Stimulated activated effector memory CD8-positive, alpha-beta T cell treated with anti-CD3 and anti-CD28 coated beads, Interleukin-12 subunit alpha, Interleukin-12 subunit beta, amount 100 ng/mL, for 72 hours (primary cell): ENCODE data around the gene NDST1.

Experiments
- ATAC-seq: fragments of 150-1000 bp; cut with Tn5 transposase; 2 replicates; pipeline ENCODE4 v1.10.0; 2021
- DNase-seq, 2 donors: peaks; one replicate each; pipeline ENCODE4 v3.0.0; 2021 to 2022; ENCODE audit warnings: low spot score in 2 of 2
- H3K27ac Mint-ChIP-seq: one replicate; pipeline ENCODE4 v1.8.0; 2022; ENCODE audit warnings: mild to moderate bottlenecking, mixed read lengths
- H3K36me3 Mint-ChIP-seq: one replicate; pipeline ENCODE4 v1.8.0; 2022; ENCODE audit warnings: mild to moderate bottlenecking, mixed read lengths
- H3K4me1 Mint-ChIP-seq: one replicate; pipeline ENCODE4 v1.8.0; 2022; ENCODE audit warnings: mixed read lengths
- H3K4me3 Mint-ChIP-seq: one replicate; pipeline ENCODE4 v1.8.0; 2022; ENCODE audit warnings: mild to moderate bottlenecking, mixed read lengths
- H3K9me3 Mint-ChIP-seq: one replicate; pipeline ENCODE4 v1.8.0; 2022; ENCODE audit warnings: mixed read lengths

NDST1 gene

GRCh38 chr5:150583541-150584225 is 75.8 kb downstream of the NDST1 start:
- Mint-ChIP-seq H3K27ac (no peak overlapping the region), H3K4me3 (no peak overlapping the region)

GRCh38 chr5:150584556-150585335 is 76.8 kb downstream of the NDST1 start:
- no peak overlapping the region for H3K27ac Mint-ChIP-seq
- no peaks in the 10 kb centered on the region for H3K4me1 Mint-ChIP-seq
- ATAC-seq (no peak), DNase-seq (no peak)
- H3K4me3 Mint-ChIP-seq: no peak overlapping the region
- H3K36me3 Mint-ChIP-seq: no peaks in the 10 kb centered on the region
- no peaks in the 10 kb centered on the region for H3K9me3 Mint-ChIP-seq

More at GRCh38 chr5:150583541-150584225, 75.8 kb downstream of the NDST1 start:
- Mint-ChIP-seq H3K36me3 (no peaks in the 10 kb centered on the region), H3K4me1 (no peaks in the 10 kb centered on the region), H3K9me3 (no peaks in the 10 kb centered on the region)
- no peak for ATAC-seq
- DNase-seq: no peak

- Mint-ChIP-seq H3K36me3 (no peaks in the 10 kb centered on the region), H3K9me3 (no peaks in the 10 kb centered on the region), H3K27ac (no peak overlapping the region), H3K4me3 (no peak overlapping the region), H3K4me1 (no peaks in the 10 kb centered on the region)
- ATAC-seq: no peak
- no peak for DNase-seq
These were observed 77.9 kb downstream of the NDST1 start for GRCh38 chr5:150585781-150586341.

- H3K4me1 Mint-ChIP-seq: no peaks in the 10 kb centered on the region
- H3K36me3 Mint-ChIP-seq: no peaks in the 10 kb centered on the region
- H3K9me3 Mint-ChIP-seq: no peaks in the 10 kb centered on the region
- ATAC-seq (no peak), DNase-seq (no peak)
- H3K4me3 Mint-ChIP-seq: no peak overlapping the region
- H3K27ac Mint-ChIP-seq: no peak overlapping the region
These were observed 79.1 kb downstream of the NDST1 start for GRCh38 chr5:150587016-150587415.

- DNase-seq (no peak), ATAC-seq (no peak)
- no peak overlapping the region for H3K4me3 Mint-ChIP-seq
- no peaks in the 10 kb centered on the region for H3K9me3 Mint-ChIP-seq
- no peak overlapping the region for H3K27ac Mint-ChIP-seq
- H3K36me3 Mint-ChIP-seq: no peaks in the 10 kb centered on the region
- no peaks in the 10 kb centered on the region for H3K4me1 Mint-ChIP-seq
These were observed 80.1 kb downstream of the NDST1 start for GRCh38 chr5:150587856-150588595.

- H3K9me3 Mint-ChIP-seq: no peaks in the 10 kb centered on the region
- no peak overlapping the region for H3K27ac Mint-ChIP-seq
- H3K36me3 Mint-ChIP-seq: no peaks in the 10 kb centered on the region
- DNase-seq: no peak
- no peak overlapping the region for H3K4me3 Mint-ChIP-seq
- H3K4me1 Mint-ChIP-seq: no peaks in the 10 kb centered on the region
- no peak for ATAC-seq
These were observed 80.6 kb downstream of the NDST1 start for GRCh38 chr5:150588596-150588890.

- no peaks in the 10 kb centered on the region for H3K4me1 Mint-ChIP-seq
- H3K4me3 Mint-ChIP-seq: no peak overlapping the region
- H3K9me3 Mint-ChIP-seq: no peaks in the 10 kb centered on the region
- no peaks in the 10 kb centered on the region for H3K36me3 Mint-ChIP-seq
- ATAC-seq: peak; percentile 73
- no peak for DNase-seq
- no peak overlapping the region for H3K27ac Mint-ChIP-seq
These were observed 82.1 kb downstream of the NDST1 start for GRCh38 chr5:150589862-150590601.

- Mint-ChIP-seq H3K36me3 (no peaks in the 10 kb centered on the region), H3K27ac (no peak overlapping the region), H3K4me3 (no peak overlapping the region), H3K4me1 (no peaks in the 10 kb centered on the region), H3K9me3 (no peaks in the 10 kb centered on the region)
- no peak for DNase-seq
- no peak for ATAC-seq
These were observed 83.2 kb downstream of the NDST1 start for GRCh38 chr5:150590979-150591695.

- H3K4me3 Mint-ChIP-seq: no peak overlapping the region
- no peak for DNase-seq
- H3K27ac Mint-ChIP-seq: no peak overlapping the region
- H3K4me1 Mint-ChIP-seq: no peaks in the 10 kb centered on the region
- H3K9me3 Mint-ChIP-seq: no peaks in the 10 kb centered on the region
- no peak for ATAC-seq
- no peaks in the 10 kb centered on the region for H3K36me3 Mint-ChIP-seq
These were observed 85.7 kb downstream of the NDST1 start for GRCh38 chr5:150593593-150593992.

GRCh38 chr5:150593996-150594395 is 86.1 kb downstream of the NDST1 start:
- Mint-ChIP-seq H3K27ac (no peak overlapping the region), H3K36me3 (no peaks in the 10 kb centered on the region), H3K9me3 (no peaks in the 10 kb centered on the region), H3K4me3 (no peak overlapping the region), H3K4me1 (no peaks in the 10 kb centered on the region)
- ATAC-seq: no peak
- DNase-seq: no peak

GRCh38 chr5:150595466-150596031 is 87.6 kb downstream of the NDST1 start:
- H3K27ac Mint-ChIP-seq: no peak overlapping the region
- H3K9me3 Mint-ChIP-seq: no peaks in the 10 kb centered on the region
- no peak overlapping the region for H3K4me3 Mint-ChIP-seq
- H3K4me1 Mint-ChIP-seq: no peaks in the 10 kb centered on the region
- no peaks in the 10 kb centered on the region for H3K36me3 Mint-ChIP-seq
- DNase-seq (no peak), ATAC-seq (no peak)

- Mint-ChIP-seq H3K36me3 (no peaks in the 10 kb centered on the region), H3K4me1 (no peaks in the 10 kb centered on the region), H3K27ac (no peak overlapping the region), H3K4me3 (no peak overlapping the region), H3K9me3 (no peaks in the 10 kb centered on the region)
- DNase-seq: no peak
- ATAC-seq: no peak
These were observed 88.4 kb downstream of the NDST1 start for GRCh38 chr5:150596313-150596712.

GRCh38 chr5:150596826-150597225 is 88.9 kb downstream of the NDST1 start:
- Mint-ChIP-seq H3K36me3 (no peaks in the 10 kb centered on the region), H3K4me3 (no peak overlapping the region), H3K9me3 (no peaks in the 10 kb centered on the region), H3K27ac (no peak overlapping the region), H3K4me1 (no peaks in the 10 kb centered on the region)
- ATAC-seq (no peak), DNase-seq (no peak)

- H3K36me3 Mint-ChIP-seq: no peaks in the 10 kb centered on the region
- ATAC-seq (no peak), DNase-seq (no peak)
- H3K27ac Mint-ChIP-seq: no peak overlapping the region
- no peaks in the 10 kb centered on the region for H3K9me3 Mint-ChIP-seq
- no peaks in the 10 kb centered on the region for H3K4me1 Mint-ChIP-seq
- H3K4me3 Mint-ChIP-seq: no peak overlapping the region
These were observed 90.1 kb downstream of the NDST1 start for GRCh38 chr5:150598006-150598405.
